ENCODE data around the gene ZDHHC22. TPM values are rescaled to one million over a fixed set of nuclear protein-coding genes. Genes with fewer than 3 reads are reported as not detected.

ZDHHC22 gene
- total RNA-seq, 1 experiment from 2014 or later = 0.46 TPM

DNA sequence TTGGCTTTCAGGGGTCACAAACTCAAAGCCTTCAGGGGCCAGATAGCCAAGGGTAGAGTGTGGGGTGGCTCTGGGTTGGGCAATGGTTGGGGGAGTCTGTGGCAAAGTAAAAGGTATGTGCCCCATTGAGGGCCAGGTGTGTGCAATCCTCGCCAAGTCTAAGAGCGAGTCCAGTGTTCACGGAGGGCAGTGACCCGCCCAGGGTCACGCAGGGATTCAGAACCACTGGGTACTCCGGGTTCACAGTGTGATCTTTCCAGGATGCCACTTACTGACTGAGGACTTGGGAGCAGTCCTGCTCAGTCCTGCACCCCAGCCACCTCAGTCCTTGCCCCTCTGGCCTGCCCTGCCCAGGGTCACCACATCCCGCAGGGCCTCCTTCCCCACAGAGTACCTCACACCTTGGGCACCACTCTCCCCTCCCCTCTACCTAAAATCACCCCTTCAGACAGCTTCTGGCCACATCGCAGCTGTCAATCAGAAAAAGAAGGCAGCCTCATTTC lies 15.7 kb downstream of the ZDHHC22 start:
- TF ChIP-seq REST (IDR thresholded peaks at IDR 0.05; ENCODE audit: insufficient read depth in 1 of 2, low read depth in 2 of 2, low read length in 1 of 2) (no peak), TCF7L2 (IDR thresholded peaks at IDR 0.05; ENCODE audit: low read depth, low read length) (no peak), POLR2AphosphoS5 (IDR thresholded peaks at IDR 0.05; ENCODE audit: low read depth, low read length) (no peak), SIN3A (IDR thresholded peaks at IDR 0.05; ENCODE audit: borderline replicate concordance, insufficient read depth, low read depth, low read length) (no peak)
- TF ChIP-seq, protein P1, sequence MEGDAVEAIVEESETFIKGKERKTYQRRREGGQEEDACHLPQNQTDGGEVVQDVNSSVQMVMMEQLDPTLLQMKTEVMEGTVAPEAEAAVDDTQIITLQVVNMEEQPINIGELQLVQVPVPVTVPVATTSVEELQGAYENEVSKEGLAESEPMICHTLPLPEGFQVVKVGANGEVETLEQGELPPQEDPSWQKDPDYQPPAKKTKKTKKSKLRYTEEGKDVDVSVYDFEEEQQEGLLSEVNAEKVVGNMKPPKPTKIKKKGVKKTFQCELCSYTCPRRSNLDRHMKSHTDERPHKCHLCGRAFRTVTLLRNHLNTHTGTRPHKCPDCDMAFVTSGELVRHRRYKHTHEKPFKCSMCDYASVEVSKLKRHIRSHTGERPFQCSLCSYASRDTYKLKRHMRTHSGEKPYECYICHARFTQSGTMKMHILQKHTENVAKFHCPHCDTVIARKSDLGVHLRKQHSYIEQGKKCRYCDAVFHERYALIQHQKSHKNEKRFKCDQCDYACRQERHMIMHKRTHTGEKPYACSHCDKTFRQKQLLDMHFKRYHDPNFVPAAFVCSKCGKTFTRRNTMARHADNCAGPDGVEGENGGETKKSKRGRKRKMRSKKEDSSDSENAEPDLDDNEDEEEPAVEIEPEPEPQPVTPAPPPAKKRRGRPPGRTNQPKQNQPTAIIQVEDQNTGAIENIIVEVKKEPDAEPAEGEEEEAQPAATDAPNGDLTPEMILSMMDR (IDR thresholded peaks at IDR 0.05) = no peak
- Histone ChIP-seq H3K4me3 (ENCODE audit: low read depth in 2 of 2, low read length in 2 of 2) (no peak overlapping the region), H3K27ac (ENCODE audit: low read length) (no peak overlapping the region), H3K4me1 (ENCODE audit: control insufficient read depth, insufficient read depth, low read length) (no peaks in the 10 kb centered on the region), H3K36me3 (ENCODE audit: control insufficient read depth, insufficient read depth, low read length) (no peaks in the 10 kb centered on the region), H3K9me3 (ENCODE audit: control insufficient read depth, insufficient read depth, low read depth, low read length) (no peaks in the 10 kb centered on the region), H3K27me3 (ENCODE audit: control insufficient read depth, insufficient read depth, low read length) (no peaks in the 10 kb centered on the region; the same call in 1 of the 2 replicates)
- no peak for ATAC-seq
- CTCF ChIA-PET = interaction anchor here (0.6 kb wide), 1 partner anchor 203 kb away, joined by 3 read pairs; no protein-coding TSS in a partner anchor
- in situ Hi-C loops (cut with HindIII; ENCODE audit: low pct_unique_long_range_greater_than_20kb, low sequenced_read_pairs) = no loop called here
- BruUV-seq (replicated peaks) = no TSS peak
- DNase-seq (ENCODE audit: low read depth, low spot score) = no peak
- intact Hi-C loops (cut with micrococcal nuclease; ENCODE audit: unreplicated experiment) = no loop called here
- POLR2A ChIA-PET = no interaction called here

DNA sequence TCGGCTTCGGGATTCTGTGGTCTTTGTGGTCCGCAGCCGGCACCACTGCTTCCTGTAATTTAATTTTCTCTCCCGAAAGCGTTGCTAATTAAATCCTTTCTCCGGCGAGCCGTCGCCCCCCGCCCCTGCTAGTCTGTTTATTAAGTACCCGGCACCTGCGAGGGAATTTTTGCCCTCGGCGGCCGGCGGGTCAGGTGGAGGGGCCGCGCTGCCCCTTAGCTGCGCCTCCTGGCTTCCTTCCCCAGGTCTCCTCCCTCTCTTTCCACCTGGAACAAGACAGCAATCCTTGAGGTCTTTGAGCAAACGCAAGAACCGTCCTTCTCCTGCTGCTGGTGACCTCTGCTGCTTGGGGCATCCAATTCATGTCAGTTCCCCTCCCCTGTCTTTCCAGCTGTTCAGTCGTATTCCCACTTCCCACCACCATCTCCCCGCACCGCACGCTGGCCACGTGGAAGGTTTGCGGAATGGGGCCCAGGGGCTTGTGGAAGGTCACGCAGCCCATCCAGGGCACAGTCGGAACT lies 16.2 kb downstream of the ZDHHC22 start:
- TF ChIP-seq, protein P1 (IDR thresholded peaks at IDR 0.05) = peak; percentile 31
- TF ChIP-seq POLR2AphosphoS5 (IDR thresholded peaks at IDR 0.05; ENCODE audit: low read depth, low read length) = no peak
- H3K9me3 ChIP-seq (ENCODE audit: control insufficient read depth, insufficient read depth, low read depth, low read length) = no peaks in the 10 kb centered on the region
- in situ Hi-C loops (cut with HindIII; ENCODE audit: low pct_unique_long_range_greater_than_20kb, low sequenced_read_pairs) (no loop called here), intact Hi-C loops (cut with micrococcal nuclease; ENCODE audit: unreplicated experiment) (no loop called here)
- CTCF ChIA-PET = interaction anchor here (0.6 kb wide), 1 partner anchor 204 kb away, joined by 3 read pairs; no protein-coding TSS in a partner anchor
- DNase-seq (ENCODE audit: low read depth, low spot score) (no peak), ATAC-seq (no peak)
- no peaks in the 10 kb centered on the region for H3K36me3 ChIP-seq (ENCODE audit: control insufficient read depth, insufficient read depth, low read length)
- H3K27me3 ChIP-seq (ENCODE audit: control insufficient read depth, insufficient read depth, low read length) = no peaks in the 10 kb centered on the region; the same call in 1 of the 2 replicates
- POLR2A ChIA-PET = no interaction called here
- H3K4me3 ChIP-seq (ENCODE audit: low read depth in 2 of 2, low read length in 2 of 2) = peak overlapping the region; percentile 32 to 39
- H3K27ac ChIP-seq (ENCODE audit: low read length) = no peak overlapping the region
- H3K4me1 ChIP-seq (ENCODE audit: control insufficient read depth, insufficient read depth, low read length) = no peaks in the 10 kb centered on the region
- no TSS peak for BruUV-seq (replicated peaks)
